GM12872 (cell line): ENCODE measurements around the gene DAPK2.

ENCODE experiments used
- CTCF ChIP-seq: IDR thresholded peaks from 3 replicates; pipeline ENCODE4 v1.5.1; 2011; ENCODE audit warnings: low read depth, mild to moderate bottlenecking, low read length, moderate library complexity; ENCODE audit not compliant: insufficient read depth

Gene DAPK2

DNA sequence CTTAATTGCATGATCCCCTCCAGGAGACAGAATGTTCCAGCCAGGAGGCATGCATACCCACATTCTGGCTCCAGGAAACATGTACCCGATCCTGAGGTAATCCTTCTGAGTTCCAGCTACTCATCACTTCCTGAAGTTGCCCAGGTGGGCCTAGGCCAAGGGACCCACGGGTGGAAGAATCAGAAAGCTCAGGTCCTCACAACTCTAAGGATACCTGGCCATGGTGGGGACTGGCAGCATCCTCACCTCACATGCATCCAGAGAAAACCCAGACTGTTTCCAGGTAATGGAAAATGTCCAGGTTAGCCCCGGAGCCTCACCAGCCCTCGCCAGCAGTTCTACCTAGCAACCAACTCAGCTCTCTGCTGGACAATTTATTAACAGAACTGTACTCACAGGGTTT lies 78.2 kb downstream of the DAPK2 start:
- TF ChIP-seq CTCF, result no peak

- no peak for TF ChIP-seq CTCF
Observed at GRCh38 chr15:63967616-63968015, 78.7 kb downstream of the DAPK2 start.

- TF ChIP-seq CTCF, result no peak
Observed at GRCh38 chr15:63953524-63953923, 92.8 kb downstream of the DAPK2 start.

DNA sequence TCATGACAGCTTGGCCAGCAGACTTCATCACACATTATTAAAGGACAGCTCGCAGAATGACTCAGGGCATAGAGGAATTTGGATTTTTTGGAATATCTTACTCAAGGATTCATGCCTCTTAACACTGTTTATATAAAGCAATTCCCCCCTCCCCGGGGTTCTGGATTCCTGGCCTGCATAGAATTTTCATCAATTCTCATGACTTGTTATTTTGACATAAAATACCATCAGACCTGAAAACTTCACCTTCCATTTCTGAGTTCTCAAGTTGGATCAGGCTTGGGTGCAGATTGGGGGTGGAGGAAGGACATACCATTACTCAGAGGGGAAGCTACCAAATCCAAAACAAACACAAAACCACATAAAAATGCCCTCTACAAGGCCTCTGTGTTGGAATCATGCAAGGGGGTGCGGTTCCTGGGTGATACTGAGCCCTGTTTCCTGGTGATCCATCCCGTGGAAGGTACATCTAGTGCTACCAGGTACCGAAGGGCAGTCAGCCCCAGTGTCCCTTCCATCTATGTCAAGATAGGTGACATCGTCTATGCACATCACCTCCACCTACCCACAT lies 95.3 kb downstream of the DAPK2 start:
- no peak for TF ChIP-seq CTCF

DNA sequence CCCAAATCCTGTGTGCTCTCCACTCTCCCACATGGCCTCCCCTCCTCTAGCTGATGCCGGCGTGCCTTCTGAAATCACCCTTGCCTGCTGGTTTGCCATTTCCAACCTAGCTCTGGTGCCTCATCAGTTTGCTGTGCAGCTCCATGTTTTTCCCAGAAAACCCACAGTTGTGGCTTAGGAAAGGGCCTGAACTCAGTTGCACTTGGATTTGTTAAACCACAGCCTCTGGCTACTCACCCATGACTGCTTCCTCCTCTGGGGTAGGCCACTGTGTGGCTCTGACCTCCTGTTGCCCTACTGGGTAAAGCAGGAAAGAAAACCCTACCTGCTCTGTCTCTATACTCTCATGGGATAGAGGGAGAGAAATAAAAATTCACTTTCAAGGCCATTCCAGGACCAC lies 97.3 kb downstream of the DAPK2 start:
- no peak for TF ChIP-seq CTCF

DNA sequence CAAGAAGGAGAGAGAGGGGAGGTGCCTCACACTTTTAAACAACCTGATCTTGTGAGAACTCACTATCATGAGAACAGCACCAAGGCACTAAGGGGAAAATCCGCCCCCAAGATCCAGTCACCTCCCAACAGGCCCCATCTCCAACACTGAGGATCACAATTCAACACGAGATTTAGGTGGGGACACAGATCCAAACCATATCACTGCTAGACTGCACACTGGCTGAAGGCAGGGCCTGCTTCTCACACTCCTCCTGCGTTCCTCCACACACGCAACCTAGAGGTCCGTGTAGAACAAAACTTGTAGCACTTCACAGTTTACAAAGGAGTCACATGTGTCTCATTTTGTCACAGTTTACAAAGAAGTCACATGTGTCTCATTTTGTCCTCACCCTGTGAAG lies 97.8 kb downstream of the DAPK2 start:
- no peak for TF ChIP-seq CTCF

- TF ChIP-seq CTCF, result no peak
Observed at GRCh38 chr15:63947228-63947627, 99.1 kb downstream of the DAPK2 start.

DNA sequence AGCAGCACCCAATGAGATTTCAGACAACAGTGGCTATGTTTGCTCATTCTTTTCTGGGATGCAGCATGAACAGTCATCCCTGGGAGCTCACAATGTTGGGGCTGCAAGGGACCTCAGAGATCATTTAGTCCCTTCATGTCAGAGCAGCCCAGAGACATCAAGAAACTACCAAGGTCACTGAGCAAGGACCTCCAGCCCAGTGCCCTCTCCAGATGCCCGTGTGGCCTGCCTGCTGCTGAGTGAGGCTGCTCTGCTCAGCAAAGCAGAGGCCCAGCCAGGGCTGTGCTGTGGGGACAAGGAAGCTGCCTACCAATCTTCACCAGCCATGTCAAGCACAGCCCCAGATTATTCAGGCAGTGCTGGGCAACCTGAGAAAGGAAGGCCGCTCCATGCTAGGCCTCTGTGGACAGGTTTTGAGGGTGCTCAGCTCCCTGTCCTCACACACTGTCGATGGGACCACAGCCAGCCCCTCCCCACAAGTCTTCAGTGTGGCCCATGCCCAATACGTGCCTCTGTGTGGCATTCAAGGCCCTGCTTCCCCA lies 99.7 kb downstream of the DAPK2 start:
- no peak for TF ChIP-seq CTCF
